SH-SY5Y (cell line): Measurements from ENCODE around the gene CD320.

ENCODE experiments used
- GATA2 ChIP-seq: IDR thresholded peaks from 2 replicates; pipeline ENCODE4 v1.6.1; 2011; ENCODE audit warnings: mild to moderate bottlenecking, low read depth, low read length
- GATA3 ChIP-seq: IDR thresholded peaks from 2 replicates; pipeline ENCODE4 v1.6.1; 2011; ENCODE audit warnings: low read depth, mild to moderate bottlenecking, low read length, moderate library complexity

Gene CD320

GRCh38 chr19:8302734-8303133 lies 5.4 kb downstream of the CD320 start:
- TF ChIP-seq GATA2 (no peak), GATA3 (no peak)

- TF ChIP-seq GATA3 (no peak), GATA2 (no peak)
Observed at GRCh38 chr19:8302357-8302691, 5.8 kb downstream of the CD320 start.

DNA sequence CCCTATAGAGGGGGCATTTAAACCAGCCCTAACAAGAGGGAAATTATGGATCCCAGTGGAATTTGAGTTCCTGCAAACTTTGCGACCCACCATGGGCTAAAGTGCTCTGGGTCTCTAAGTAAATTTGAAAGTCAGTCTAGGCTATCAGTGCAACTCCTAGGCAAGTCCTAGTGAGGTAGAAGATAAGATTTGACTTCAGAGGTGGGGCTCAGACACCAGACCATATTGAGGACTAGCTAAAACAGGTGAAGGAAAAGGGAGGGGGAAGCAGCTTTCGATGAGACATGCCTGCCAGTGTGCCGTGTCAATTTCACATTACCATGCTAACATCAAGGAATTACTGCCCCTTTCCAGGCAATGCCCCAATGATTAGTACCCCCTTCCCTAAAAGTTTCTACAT lies 38.4 kb downstream of the CD320 start:
- TF ChIP-seq GATA3 (no peak), GATA2 (no peak)

DNA sequence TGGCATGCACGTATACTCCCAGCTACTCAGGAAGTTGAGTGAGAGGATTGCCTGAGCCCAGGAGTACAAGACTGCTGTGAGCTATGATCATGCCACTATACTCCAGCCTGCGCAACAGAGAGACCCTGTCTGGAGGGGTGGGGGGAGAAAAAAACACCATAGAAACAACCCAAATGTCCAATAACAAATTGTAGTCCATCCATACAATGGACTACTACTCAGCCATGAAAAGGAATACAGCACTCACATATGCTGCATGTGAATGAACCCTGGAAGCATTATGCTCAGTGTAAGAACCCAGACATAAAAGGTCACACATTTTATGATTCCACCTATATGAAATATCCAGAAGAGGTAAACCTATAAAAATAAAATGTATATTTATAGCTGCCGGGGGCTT lies 42.3 kb downstream of the CD320 start:
- TF ChIP-seq GATA2, result no peak
- no peak for TF ChIP-seq GATA3

DNA sequence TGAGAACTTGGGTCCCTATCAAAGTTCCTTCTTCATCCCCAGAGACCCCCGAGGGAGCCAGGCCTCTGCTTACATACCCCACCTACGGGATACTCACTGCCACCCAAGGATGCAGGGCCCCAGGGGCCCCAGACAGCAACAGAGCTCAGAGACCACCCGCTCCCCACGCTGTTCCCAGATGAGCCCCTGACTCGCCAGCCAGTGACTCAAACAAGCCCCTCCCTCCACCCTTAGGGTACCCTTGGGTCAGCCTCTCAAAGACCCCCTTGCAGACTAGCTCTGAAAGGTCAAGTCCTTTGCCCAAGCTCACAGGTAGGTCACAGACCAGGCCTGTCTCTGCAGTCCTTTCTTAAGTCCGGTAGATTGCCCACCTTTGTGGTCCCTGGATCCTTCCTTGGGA lies 45.7 kb downstream of the CD320 start:
- TF ChIP-seq GATA3, result no peak
- no peak for TF ChIP-seq GATA2

DNA sequence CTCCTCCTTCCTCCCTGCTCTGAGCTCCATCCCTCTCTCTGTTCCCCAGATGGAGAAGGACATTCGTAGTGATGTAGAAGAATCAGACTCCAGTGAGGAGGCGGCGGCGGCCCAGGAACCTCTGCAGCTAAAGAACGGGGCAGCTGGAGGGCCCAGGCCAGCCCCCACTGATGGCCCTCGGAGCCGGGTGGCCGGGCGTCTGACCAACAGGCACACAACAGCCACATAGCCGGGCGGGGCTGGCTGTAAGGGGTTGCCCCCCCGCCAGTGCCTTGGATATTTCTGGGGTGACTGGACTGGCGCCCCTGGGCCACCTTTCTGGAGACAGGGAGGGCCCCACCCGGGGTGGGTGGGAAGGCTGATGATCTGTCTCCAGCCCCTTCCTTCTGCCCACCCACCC lies 46.3 kb downstream of the CD320 start:
- TF ChIP-seq GATA3, result no peak
- no peak for TF ChIP-seq GATA2

GRCh38 chr19:8261347-8261746 lies 46.8 kb downstream of the CD320 start:
- no peak for TF ChIP-seq GATA3
- no peak for TF ChIP-seq GATA2

- TF ChIP-seq GATA2, result no peak
- no peak for TF ChIP-seq GATA3
Observed at GRCh38 chr19:8259922-8260247, 48.3 kb downstream of the CD320 start.

- no peak for TF ChIP-seq GATA2
- TF ChIP-seq GATA3, result no peak
Observed at GRCh38 chr19:8259142-8259921, 48.8 kb downstream of the CD320 start.

- TF ChIP-seq GATA2 (no peak), GATA3 (no peak)
Observed at GRCh38 chr19:8257052-8257443, 51.1 kb downstream of the CD320 start.

DNA sequence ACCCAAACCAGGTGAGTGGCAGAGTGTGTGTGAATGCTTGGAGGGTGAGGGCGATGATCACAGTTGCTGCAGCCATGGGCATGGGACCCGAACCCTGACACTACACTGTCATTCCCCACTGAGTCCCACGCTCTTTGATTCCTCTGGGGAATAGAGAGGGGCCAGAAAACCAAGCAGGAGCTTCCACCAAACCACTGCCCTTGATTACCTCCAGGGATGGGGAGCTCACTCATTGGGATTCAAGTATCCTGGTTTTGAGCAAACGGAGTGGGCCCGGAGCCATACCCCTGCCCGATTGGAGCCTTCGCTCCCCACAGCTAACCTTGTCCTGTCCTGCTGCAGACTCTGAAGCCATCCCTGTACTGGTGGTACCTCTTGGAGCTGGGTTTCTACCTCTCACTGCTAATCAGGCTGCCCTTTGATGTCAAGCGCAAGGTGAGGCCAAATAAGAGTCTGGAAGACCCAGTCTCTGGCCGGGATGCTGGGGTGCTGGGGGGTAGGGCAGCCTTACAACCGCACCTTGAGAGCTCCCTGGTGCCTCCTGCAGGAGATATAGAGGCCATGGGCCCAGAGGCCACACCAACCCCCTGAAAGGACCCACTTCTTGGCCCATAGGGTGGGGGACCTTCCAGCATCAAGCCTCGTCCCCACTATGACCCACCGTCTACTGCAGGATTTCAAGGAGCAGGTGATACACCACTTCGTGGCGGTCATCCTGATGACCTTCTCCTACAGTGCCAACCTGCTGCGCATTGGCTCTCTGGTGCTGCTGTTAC lies 51.7 kb downstream of the CD320 start:
- no peak for TF ChIP-seq GATA3
- TF ChIP-seq GATA2, result no peak

- TF ChIP-seq GATA2, result no peak
- TF ChIP-seq GATA3, result no peak
Observed at GRCh38 chr19:8255426-8256125, 52.6 kb downstream of the CD320 start.

- TF ChIP-seq GATA2 (no peak), GATA3 (no peak)
Observed at GRCh38 chr19:8254286-8255001, 53.7 kb downstream of the CD320 start.

DNA sequence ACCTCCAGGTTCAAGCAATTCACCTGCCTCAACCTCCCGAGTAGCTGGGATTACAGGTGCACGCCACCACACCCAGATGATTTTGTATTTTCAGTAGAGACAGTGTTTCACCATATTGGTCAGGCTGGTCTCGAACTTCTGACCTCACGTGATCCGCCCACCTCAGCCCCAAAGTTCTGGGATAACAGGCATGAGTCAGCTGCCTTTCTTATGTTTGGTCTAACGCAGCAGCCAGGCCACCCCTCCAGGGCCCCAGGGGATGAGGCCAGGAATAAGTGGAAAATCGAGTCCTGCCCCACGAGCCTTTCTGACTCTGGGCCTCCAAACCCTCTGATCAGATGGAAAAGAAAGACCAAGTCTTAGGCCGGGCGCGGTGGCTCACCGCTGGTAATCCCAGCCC lies 54.5 kb downstream of the CD320 start:
- no peak for TF ChIP-seq GATA2
- TF ChIP-seq GATA3, result no peak

GRCh38 chr19:8252922-8253589 lies 55.1 kb downstream of the CD320 start:
- TF ChIP-seq GATA2 (no peak), GATA3 (no peak)
